ENCODE data around the gene AK1.
A peak's percentile ranks its signal among the peaks of the same experiment; 100 is the strongest.
"Not testable (repeated sequence)": the region's sequence is repeated elsewhere in the genome, so short reads cannot be mapped to it uniquely, and the experiment has no call there.

Gene AK1

GRCh38 chr9:127884976-127885490, 7.6 kb upstream of the AK1 start:
- DNase-seq: no peak

GRCh38 chr9:127884427-127884911, 7.0 kb upstream of the AK1 start:
- DNase-seq: no peak

GRCh38 chr9:127883959-127884358, 6.5 kb upstream of the AK1 start:
- DNase-seq: no peak

- not testable (repeated sequence) for DNase-seq
Measured at GRCh38 chr9:127881715-127882114, 4.2 kb upstream of the AK1 start.

GRCh38 chr9:127880143-127880542, 2.7 kb upstream of the AK1 start:
- DNase-seq: no peak

GRCh38 chr9:127878652-127879390, 1.3 kb upstream of the AK1 start:
- DNase-seq: no peak

GRCh38 chr9:127878001-127878651, 651 bp upstream of the AK1 start:
- DNase-seq: no peak

- DNase-seq: no peak
Measured at GRCh38 chr9:127876764-127877562, 512 bp downstream of the AK1 start.

- no peak for DNase-seq
Measured at GRCh38 chr9:127876026-127876763, 1.3 kb downstream of the AK1 start.

GRCh38 chr9:127875306-127875966, 2.0 kb downstream of the AK1 start:
- no peak for DNase-seq

GRCh38 chr9:127874301-127875221, 2.9 kb downstream of the AK1 start:
- no peak for DNase-seq

- DNase-seq: no peak
Measured at GRCh38 chr9:127873886-127874285, 3.6 kb downstream of the AK1 start.

GRCh38 chr9:127873223-127873691, 4.2 kb downstream of the AK1 start:
- DNase-seq: no peak

GRCh38 chr9:127872369-127873222, 4.9 kb downstream of the AK1 start:
- no peak for DNase-seq

- DNase-seq: no peak
Measured at GRCh38 chr9:127871531-127871930, 5.9 kb downstream of the AK1 start.

- DNase-seq: no peak
Measured at GRCh38 chr9:127870887-127871286, 6.6 kb downstream of the AK1 start.

GRCh38 chr9:127870153-127870491, 7.4 kb downstream of the AK1 start:
- not testable (repeated sequence) for DNase-seq

GRCh38 chr9:127869310-127870152, 7.9 kb downstream of the AK1 start:
- peak; percentile 62 for DNase-seq
